IMR-90 (cell line): ENCODE data around the gene BDH1. TPM values are rescaled to one million over a fixed set of nuclear protein-coding genes. Genes with fewer than 3 reads are reported as not detected.

ENCODE experiments used
- ATAC-seq: fragments of 200-7000 bp; cut with Tn5 transposase; 2 replicates; pipeline ENCODE4 v1.9.1; 2020; ENCODE audit warnings: low read depth, mild to moderate bottlenecking, moderate library complexity
- BruUV-seq: library from RNA; stranded (reverse); fragments of 400-500 nt; replicated peaks from 2 replicates; lab custom pipeline; 2021; lab: Mats Ljungman, UMichigan
- CTCF ChIA-PET: fragments of 300-600 bp; formaldehyde crosslinking; extraction: SDS; loops from one replicate; lab custom pipeline; 2021; ENCODE audit warnings: antibody characterized with exemption; lab: Yijun Ruan, JAX
- POLR2A ChIA-PET: fragments of 300-600 bp; sonication (Branson Sonifier 250); formaldehyde crosslinking; loops from one replicate; lab custom pipeline; 2022; ENCODE audit warnings: antibody characterized with exemption; ENCODE audit not compliant: unreplicated experiment; lab: Charles Lee
- DNase-seq: peaks from one replicate; pipeline ENCODE4 v3.0.0; 2013
- H2AFZ ChIP-seq: replicated peaks from 2 replicates; pipeline ENCODE3; 2013; ENCODE audit warnings: low read length, mild to moderate bottlenecking; ENCODE audit not compliant: poor library complexity
- H2AK5ac ChIP-seq: 2 replicates; pipeline ENCODE4 v1.6.1; 2013; ENCODE audit warnings: low read depth, low read length, inconsistent platforms
- H2AK9ac ChIP-seq: replicated peaks from 2 replicates; pipeline ENCODE3; 2013; ENCODE audit warnings: mild to moderate bottlenecking, low read depth, low read length, moderate library complexity; ENCODE audit not compliant: poor library complexity
- H2BK120ac ChIP-seq: 2 replicates; pipeline ENCODE4 v1.6.1; 2013; ENCODE audit warnings: low read depth, low read length, inconsistent platforms
- H2BK15ac ChIP-seq: 3 replicates; pipeline ENCODE4 v1.6.1; 2013; ENCODE audit warnings: low read depth, low read length, inconsistent platforms
- H2BK20ac ChIP-seq: 2 replicates; pipeline ENCODE4 v1.6.1; 2013; ENCODE audit warnings: low read depth, mild to moderate bottlenecking, inconsistent platforms, low read length, moderate library complexity
- H2BK5ac ChIP-seq: 2 replicates; pipeline ENCODE4 v1.6.1; 2013; ENCODE audit warnings: mild to moderate bottlenecking, low read depth, low read length, inconsistent platforms; ENCODE audit not compliant: poor library complexity, severe bottlenecking
- H3K14ac ChIP-seq: replicated peaks from 2 replicates; pipeline ENCODE4 v1.6.1; 2013; ENCODE audit warnings: low read depth, low read length, inconsistent platforms
- H3K18ac ChIP-seq: 2 replicates; pipeline ENCODE4 v1.6.1; 2013; ENCODE audit warnings: low read depth, low read length, control low read depth
- H3K23ac ChIP-seq: 2 replicates; pipeline ENCODE4 v1.6.1; 2013; ENCODE audit warnings: low read depth, low read length, inconsistent platforms
- H3K27ac ChIP-seq: 2 replicates; pipeline ENCODE4 v1.5.1; 2013; ENCODE audit warnings: mild to moderate bottlenecking, control low read depth, low read length; ENCODE audit not compliant: insufficient read depth
- H3K27me3 ChIP-seq: 2 replicates; pipeline ENCODE4 v1.6.1; 2013; ENCODE audit warnings: low read length; ENCODE audit not compliant: control insufficient read depth, insufficient read depth
- H3K36me3 ChIP-seq: 2 replicates; pipeline ENCODE4 v1.6.1; 2013; ENCODE audit warnings: low read length, mixed read lengths; ENCODE audit not compliant: control insufficient read depth, insufficient read depth
- H3K4ac ChIP-seq: 2 replicates; pipeline ENCODE4 v1.6.1; 2013; ENCODE audit warnings: low read depth, low read length, inconsistent platforms
- H3K4me1 ChIP-seq: 2 replicates; pipeline ENCODE4 v1.6.1; 2013; ENCODE audit warnings: low read length, mixed read lengths; ENCODE audit not compliant: control insufficient read depth, insufficient read depth
- H3K4me2 ChIP-seq: 2 replicates; pipeline ENCODE4 v1.6.1; 2013; ENCODE audit warnings: low read depth, mild to moderate bottlenecking, control low read depth, low read length, moderate library complexity
- H3K4me3 ChIP-seq: 2 replicates; pipeline ENCODE4 v1.5.1; 2013; ENCODE audit warnings: low read depth, mild to moderate bottlenecking, control low read depth, low read length, moderate library complexity; ENCODE audit not compliant: insufficient read depth
- H3K56ac ChIP-seq: 2 replicates; pipeline ENCODE4 v1.6.1; 2013; ENCODE audit warnings: low read length, inconsistent platforms; ENCODE audit not compliant: insufficient read depth; ENCODE audit errors: extremely low read depth
- H3K79me1 ChIP-seq, 2 experiments: 2 replicates each; pipeline ENCODE4 v1.6.1; 2013; ENCODE audit warnings: low read length in 2 of 2, inconsistent platforms in 1 of 2, low read depth in 1 of 2
- H3K9ac ChIP-seq: 2 replicates; pipeline ENCODE4 v1.6.1; 2013; ENCODE audit warnings: low read depth, low read length, control low read depth
- H3K9me1 ChIP-seq: 2 replicates; pipeline ENCODE4 v1.6.1; 2013; ENCODE audit warnings: low read length, inconsistent platforms; ENCODE audit not compliant: insufficient read depth
- H3K9me3 ChIP-seq: 2 replicates; pipeline ENCODE4 v1.6.1; 2013; ENCODE audit warnings: low read length; ENCODE audit not compliant: control insufficient read depth, insufficient read depth
- H4K20me1 ChIP-seq: 2 replicates; pipeline ENCODE4 v1.6.1; 2013; ENCODE audit warnings: low read length, inconsistent platforms; ENCODE audit not compliant: insufficient read depth
- H4K5ac ChIP-seq: 2 replicates; pipeline ENCODE4 v1.6.1; 2013; ENCODE audit warnings: mild to moderate bottlenecking, low read depth, low read length, control low read depth
- H4K8ac ChIP-seq, 2 experiments: 2 replicates each; pipeline ENCODE4 v1.6.1; 2013; ENCODE audit warnings: low read depth in 2 of 2, low read length in 2 of 2, control low read depth in 1 of 2, inconsistent platforms in 1 of 2
- H4K91ac ChIP-seq: 2 replicates; pipeline ENCODE4 v1.6.1; 2013; ENCODE audit warnings: low read depth, low read length, inconsistent platforms; ENCODE audit not compliant: insufficient read depth
- MAZ ChIP-seq: IDR thresholded peaks from 2 replicates; pipeline ENCODE4 v1.6.1; 2012; ENCODE audit warnings: low read depth, mild to moderate bottlenecking, low read length, improper control_type of control experiment, moderate library complexity, borderline replicate concordance
- MXI1 ChIP-seq: IDR thresholded peaks from 2 replicates; pipeline ENCODE4 v1.6.1; 2012; ENCODE audit warnings: low read depth, mild to moderate bottlenecking, low read length, moderate library complexity, borderline replicate concordance
- NFE2L2 ChIP-seq: fragments of 150-350 bp; IDR thresholded peaks from 2 replicates; pipeline ENCODE4 v1.6.1; 2016; ENCODE audit warnings: low read depth, mild to moderate bottlenecking, low read length
- SMC3 ChIP-seq: fragments of 150-350 bp; IDR thresholded peaks from 2 replicates; pipeline ENCODE4 v1.6.1; 2016; ENCODE audit warnings: low read depth, mild to moderate bottlenecking, antibody characterized with exemption, low read length, moderate library complexity
- WGBS, 2 experiments: methylation state at CpG; one replicate each; pipeline versions ENCODE4 v1.1.5 to v1.1.7; 2013; ENCODE audit warnings: missing lambda C conversion rate in 2 of 2; ENCODE audit not compliant: insufficient read length in 1 of 2; ENCODE audit errors: extremely low coverage in 2 of 2; 5-methylcytosine and 5-hydroxymethylcytosine counted together
- dilution Hi-C: fragments of 300-500 bp; cut with HindIII; formaldehyde crosslinking; loops from one replicate; pipeline ENCODE4 v1.14.3; 2018; ENCODE audit warnings: low sequenced_read_pairs; ENCODE audit not compliant: unreplicated experiment
- in situ Hi-C: fragments of 300-500 bp; cut with MboI; formaldehyde crosslinking; loops from 3 replicates; pipeline ENCODE4 v1.14.3; 2019; ENCODE audit warnings: low sequenced_read_pairs, inconsistent platforms, mixed read lengths
- intact Hi-C: fragments of 100-400 bp; cut with micrococcal nuclease; formaldehyde crosslinking; loops from 2 replicates; pipeline ENCODE4 v1.10.0; 2022
- polyA plus RNA-seq, 3 experiments: library from polyadenylated mRNA; depleted of rRNA; stranded (reverse); fragments of >200 nt; gene quantifications; 2 replicates each; pipeline ENCODE4 v1.2.3, GENCODE V29; 2012; ENCODE audit warnings: low replicate concordance in 1 of 3
- total RNA-seq: library from RNA; depleted of rRNA; stranded (reverse); fragments of >200 nt; gene quantifications from 2 replicates; pipeline ENCODE4 v1.2.3, GENCODE V29; 2012

Gene BDH1
- total and polyA plus RNA-seq, 2 of the 4 experiments (the other 2 are of a cell fraction): 2.7 to 4.4 TPM

- ChIA-PET POLR2A (no interaction called here), CTCF (interaction anchor here (0.6 to 1.1 kb wide), 2 partner anchors 11 to 183 kb away, joined by 3 read pairs; no protein-coding TSS in a partner anchor)
- Histone ChIP-seq H2BK5ac (no peak overlapping the region), H2BK20ac (no peak overlapping the region; the same call in 1 of the 2 replicates), H2AK9ac (peak overlapping the region; percentile 25), H3K14ac (no peak overlapping the region), H3K4me2 (no peak overlapping the region), H3K9ac (no peak overlapping the region), H2AK5ac (peak overlapping the region; percentile 9), H3K9me1 (peaks cover 6% of the 10 kb centered on the region; the same call in 1 of the 2 replicates), H3K23ac (no peak overlapping the region), H3K4ac (peak overlapping the region; percentile 59; the same call in 1 of the 2 replicates), H2BK120ac (peak overlapping the region; percentile 44), H3K9me3 (no peaks in the 10 kb centered on the region), H4K8ac (peak overlapping the region; percentile 6 to 90; a peak in 3 of 4 replicates), H3K4me3 (no peak overlapping the region), H3K56ac (no peak overlapping the region), H3K79me1 (no peaks in the 10 kb centered on the region), H4K20me1 (no peaks in the 10 kb centered on the region), H2BK15ac (no peak overlapping the region), H4K91ac (peak overlapping the region; percentile 43; the same call in 1 of the 2 replicates), H3K18ac (no peak overlapping the region), H4K5ac (peak overlapping the region; percentile 50; the same call in 1 of the 2 replicates), H2AFZ (peak overlapping the region; percentile 84), H3K27me3 (no peaks in the 10 kb centered on the region), H3K27ac (no peak overlapping the region), H3K36me3 (no peaks in the 10 kb centered on the region), H3K4me1 (peaks cover 19% of the 10 kb centered on the region)
- no TSS peak for BruUV-seq
- intact Hi-C loops: no loop called here
- TF ChIP-seq MXI1 (no peak), NFE2L2 (no peak), MAZ (peak; percentile 27; the same call in 1 of the 2 replicates), SMC3 (no peak)
- WGBS, 2 experiments: 61% methylated on average over 6 of the region's 31 CpGs; no CpG with 5 or more reads in 1 of the 2 experiments
- dilution Hi-C loops: no loop called here
- ATAC-seq: peak; percentile 64
- peak; percentile 80 for DNase-seq
- in situ Hi-C loops: no loop called here
Observed at GRCh38 chr3:197520311-197521276, 35.2 kb downstream of the BDH1 start.
